Neural cell (in vitro differentiated cells): Measurements from ENCODE around the gene NKAIN2. TPM values are rescaled to one million over a fixed set of nuclear protein-coding genes. Genes with fewer than 3 reads are reported as not detected.
"Not testable (repeated sequence)": the region's sequence is repeated elsewhere in the genome, so short reads cannot be mapped to it uniquely, and the experiment has no call there.

Experiments used
- H2AFZ ChIP-seq: fragments of 200-600, 300-800 bp; sonication (generic), shearing (Covaris generic); 2 replicates; pipeline ENCODE4 v1.6.0; 2014; ENCODE audit warnings: low read depth, mild to moderate bottlenecking, antibody characterized with exemption, low read length, moderate library complexity
- H3F3A ChIP-seq: fragments of 200-600 bp; shearing (Covaris generic); 2 replicates; pipeline ENCODE4 v1.6.1; 2016; ENCODE audit warnings: mild to moderate bottlenecking, moderate library complexity, mixed read lengths, antibody characterized with exemption, low read length; ENCODE audit not compliant: insufficient read depth, poor library complexity, severe bottlenecking
- H3K27ac ChIP-seq: fragments of 200-600, 300-800 bp; sonication (generic), shearing (Covaris generic); 2 replicates; pipeline ENCODE4 v1.5.1; 2014; ENCODE audit warnings: mild to moderate bottlenecking, low read length, moderate library complexity
- H3K27me3 ChIP-seq: fragments of 300-800, 200-600 bp; sonication (generic), shearing (Covaris generic); 2 replicates; pipeline ENCODE4 v1.6.0; 2014; ENCODE audit warnings: mild to moderate bottlenecking, low read depth, low read length, moderate library complexity; ENCODE audit not compliant: insufficient read depth
- H3K36me3 ChIP-seq: fragments of 300-800, 200-600 bp; sonication (generic), shearing (Covaris generic); 2 replicates; pipeline ENCODE4 v1.5.1; 2014; ENCODE audit warnings: mild to moderate bottlenecking, antibody characterized with exemption, low read length, moderate library complexity; ENCODE audit not compliant: insufficient read depth
- H3K4me2 ChIP-seq: fragments of 300-800, 200-600 bp; sonication (generic), shearing (Covaris generic); 2 replicates; pipeline ENCODE4 v1.6.0; 2014; ENCODE audit warnings: mild to moderate bottlenecking, low read length
- H3K4me3 ChIP-seq: fragments of 300-800, 200-600 bp; sonication (generic), shearing (Covaris generic); 2 replicates; pipeline ENCODE4 v1.5.1; 2014; ENCODE audit warnings: mild to moderate bottlenecking, low read length, moderate library complexity
- H3K79me2 ChIP-seq: fragments of 200-600 bp; shearing (Covaris generic); replicated peaks from 2 replicates; pipeline ENCODE4 v1.6.0; 2014; ENCODE audit warnings: mild to moderate bottlenecking, low read length, moderate library complexity; ENCODE audit not compliant: insufficient read depth
- H3K9ac ChIP-seq: fragments of 300-800, 200-600 bp; sonication (generic), shearing (Covaris generic); 2 replicates; pipeline ENCODE4 v1.6.1; 2016; ENCODE audit warnings: mild to moderate bottlenecking, low read length, mixed read lengths
- H3K9me2 ChIP-seq: fragments of 200-600 bp; shearing (Covaris generic); 2 replicates; pipeline ENCODE4 v1.6.1; 2016; ENCODE audit warnings: mild to moderate bottlenecking, low read length, mixed read lengths; ENCODE audit not compliant: insufficient read depth
- H3K9me3 ChIP-seq: fragments of 200-600, 300-800 bp; sonication (generic), shearing (Covaris generic); 2 replicates; pipeline ENCODE4 v1.6.1; 2016; ENCODE audit warnings: mild to moderate bottlenecking, mixed run types, low read length, moderate library complexity, mixed read lengths
- H4K20me1 ChIP-seq: fragments of 200-600 bp; shearing (Covaris generic); 2 replicates; pipeline ENCODE4 v1.6.1; 2016; ENCODE audit warnings: mild to moderate bottlenecking, mixed run types; ENCODE audit not compliant: insufficient read depth
- EP300 ChIP-seq: fragments of 450-650 bp; conservative IDR thresholded peaks from 2 replicates; pipeline ENCODE4 v1.6.1; 2014; ENCODE audit warnings: antibody characterized with exemption, mild to moderate bottlenecking, moderate library complexity; ENCODE audit not compliant: poor library complexity, severe bottlenecking
- EZH2 ChIP-seq: fragments of 200-600, 300-800 bp; shearing (Covaris generic), sonication (generic); IDR thresholded peaks from 2 replicates; pipeline ENCODE4 v1.6.1; 2014; ENCODE audit warnings: antibody characterized with exemption, low read length, borderline replicate concordance, mild to moderate bottlenecking; ENCODE audit not compliant: insufficient read depth, poor library complexity, severe bottlenecking
- MXI1 ChIP-seq: fragments of 450-650 bp; conservative IDR thresholded peaks from 2 replicates; pipeline ENCODE4 v1.6.1; 2014; ENCODE audit warnings: antibody characterized with exemption, mild to moderate bottlenecking; ENCODE audit not compliant: poor library complexity, severe bottlenecking
- POLR2AphosphoS5 ChIP-seq: IDR thresholded peaks from 2 replicates; pipeline ENCODE4 v1.6.1; 2012
- RAD21 ChIP-seq: fragments of 450-650 bp; conservative IDR thresholded peaks from 2 replicates; pipeline ENCODE4 v1.6.1; 2014; ENCODE audit warnings: antibody characterized with exemption, mild to moderate bottlenecking, moderate library complexity
- SMC3 ChIP-seq: fragments of 450-650 bp; conservative IDR thresholded peaks from 2 replicates; pipeline ENCODE4 v1.6.1; 2014; ENCODE audit warnings: antibody characterized with exemption, mild to moderate bottlenecking, moderate library complexity; ENCODE audit not compliant: poor library complexity
- TAF1 ChIP-seq: IDR thresholded peaks from 2 replicates; pipeline ENCODE4 v1.6.1; 2012; ENCODE audit warnings: low read depth
- polyA plus RNA-seq: library from polyadenylated mRNA; depleted of rRNA; stranded (reverse); fragments of >200 nt; gene quantifications from 2 replicates; pipeline ENCODE4 v1.2.3, GENCODE V29; 2014
- TF ChIP-seq, protein P1 (sequence below): fragments of 450-650 bp; IDR thresholded peaks from 2 replicates; pipeline ENCODE4 v1.5.1; 2014; ENCODE audit warnings: antibody characterized with exemption, mild to moderate bottlenecking, moderate library complexity; ENCODE audit not compliant: poor library complexity, severe bottlenecking
- TF ChIP-seq, protein P2 (sequence below): IDR thresholded peaks from 2 replicates; pipeline ENCODE4 v1.6.1; 2012; ENCODE audit warnings: borderline replicate concordance

NKAIN2 gene
- polyA plus RNA-seq, 1 donor from 2014 or later, result 23.2 TPM

DNA sequence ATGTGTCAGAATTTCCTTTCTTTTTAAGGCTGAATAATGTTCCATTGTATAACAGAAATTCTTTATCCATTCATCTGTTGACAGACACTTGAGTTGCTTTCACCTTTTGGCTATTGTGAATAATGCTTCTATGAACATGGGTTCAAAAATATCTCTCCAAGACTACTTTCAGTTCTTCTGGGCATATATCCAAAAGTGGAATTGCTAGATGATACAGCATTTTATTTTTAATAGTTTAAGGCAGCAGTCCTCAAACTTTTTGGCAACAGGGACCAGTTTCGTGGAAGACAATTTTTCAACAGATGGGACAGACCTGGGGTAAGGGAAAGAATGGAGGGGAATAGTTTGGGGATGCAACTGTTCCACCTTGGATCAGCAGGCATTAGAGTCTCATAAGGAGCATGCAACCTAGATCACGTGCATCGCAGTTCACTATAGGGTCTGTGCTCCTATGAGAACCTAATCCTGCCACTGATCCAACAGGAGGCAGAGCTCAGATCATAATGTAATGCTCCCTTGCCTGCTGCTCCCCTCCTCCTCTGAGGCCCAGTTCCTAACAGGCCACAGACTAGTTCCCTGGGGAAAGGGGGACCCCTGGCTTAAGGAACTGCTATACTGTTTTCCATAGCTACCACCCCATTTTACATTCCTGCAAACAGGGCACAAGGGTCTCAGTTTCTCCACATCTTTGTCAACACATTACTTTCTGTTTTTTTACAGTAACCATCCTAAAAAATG, 918.6 kb downstream of the NKAIN2 start:
- H2AFZ ChIP-seq, result no peak overlapping the region
- no peak overlapping the region for H3K9ac ChIP-seq
- H3K9me3 ChIP-seq, result no peaks in the 10 kb centered on the region
- no peaks in the 10 kb centered on the region for H3K9me2 ChIP-seq
- no peak overlapping the region for H3K27ac ChIP-seq
- no peaks in the 10 kb centered on the region for H4K20me1 ChIP-seq
- no peak overlapping the region for H3K4me2 ChIP-seq
- no peaks in the 10 kb centered on the region for H3K36me3 ChIP-seq
- no peaks in the 10 kb centered on the region for H3F3A ChIP-seq
- no peak overlapping the region for H3K4me3 ChIP-seq
- no peaks in the 10 kb centered on the region for H3K79me2 ChIP-seq
- H3K27me3 ChIP-seq, result no peaks in the 10 kb centered on the region
- no peak for TF ChIP-seq SMC3
- no peak for TF ChIP-seq MXI1

DNA sequence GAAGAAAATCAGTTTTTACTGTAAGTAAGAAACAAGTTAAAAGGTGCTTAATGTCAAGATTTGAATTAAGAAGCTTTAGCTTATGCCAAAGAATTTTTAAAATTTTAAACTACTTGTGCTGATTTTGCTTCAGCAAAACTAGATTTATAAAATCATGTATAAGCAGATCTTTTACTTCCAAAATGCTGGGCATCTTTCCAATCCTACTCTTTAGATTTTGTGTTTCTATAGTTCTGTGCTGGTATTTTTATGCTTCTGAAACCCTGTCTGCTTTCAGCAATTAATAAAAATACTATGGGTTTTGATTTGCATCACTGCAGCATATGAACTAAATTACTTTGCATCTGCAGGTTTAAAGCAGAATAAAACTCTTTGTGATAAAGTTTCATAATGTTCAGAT, 920.0 kb downstream of the NKAIN2 start:
- no peaks in the 10 kb centered on the region for H4K20me1 ChIP-seq
- no peaks in the 10 kb centered on the region for H3K9me2 ChIP-seq
- H2AFZ ChIP-seq, result no peak overlapping the region
- H3F3A ChIP-seq, result no peaks in the 10 kb centered on the region
- no peak overlapping the region for H3K4me3 ChIP-seq
- H3K79me2 ChIP-seq, result no peaks in the 10 kb centered on the region
- no peak overlapping the region for H3K4me2 ChIP-seq
- H3K27ac ChIP-seq, result no peak overlapping the region
- H3K9me3 ChIP-seq, result no peaks in the 10 kb centered on the region
- no peaks in the 10 kb centered on the region for H3K27me3 ChIP-seq
- H3K36me3 ChIP-seq, result no peaks in the 10 kb centered on the region
- TF ChIP-seq MXI1 (no peak), EZH2 (no peak), TAF1 (no peak), POLR2AphosphoS5 (no peak), SMC3 (no peak), RAD21 (no peak), EP300 (no peak)
- TF ChIP-seq, protein P1, sequence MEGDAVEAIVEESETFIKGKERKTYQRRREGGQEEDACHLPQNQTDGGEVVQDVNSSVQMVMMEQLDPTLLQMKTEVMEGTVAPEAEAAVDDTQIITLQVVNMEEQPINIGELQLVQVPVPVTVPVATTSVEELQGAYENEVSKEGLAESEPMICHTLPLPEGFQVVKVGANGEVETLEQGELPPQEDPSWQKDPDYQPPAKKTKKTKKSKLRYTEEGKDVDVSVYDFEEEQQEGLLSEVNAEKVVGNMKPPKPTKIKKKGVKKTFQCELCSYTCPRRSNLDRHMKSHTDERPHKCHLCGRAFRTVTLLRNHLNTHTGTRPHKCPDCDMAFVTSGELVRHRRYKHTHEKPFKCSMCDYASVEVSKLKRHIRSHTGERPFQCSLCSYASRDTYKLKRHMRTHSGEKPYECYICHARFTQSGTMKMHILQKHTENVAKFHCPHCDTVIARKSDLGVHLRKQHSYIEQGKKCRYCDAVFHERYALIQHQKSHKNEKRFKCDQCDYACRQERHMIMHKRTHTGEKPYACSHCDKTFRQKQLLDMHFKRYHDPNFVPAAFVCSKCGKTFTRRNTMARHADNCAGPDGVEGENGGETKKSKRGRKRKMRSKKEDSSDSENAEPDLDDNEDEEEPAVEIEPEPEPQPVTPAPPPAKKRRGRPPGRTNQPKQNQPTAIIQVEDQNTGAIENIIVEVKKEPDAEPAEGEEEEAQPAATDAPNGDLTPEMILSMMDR, result no peak
- TF ChIP-seq, protein P2, sequence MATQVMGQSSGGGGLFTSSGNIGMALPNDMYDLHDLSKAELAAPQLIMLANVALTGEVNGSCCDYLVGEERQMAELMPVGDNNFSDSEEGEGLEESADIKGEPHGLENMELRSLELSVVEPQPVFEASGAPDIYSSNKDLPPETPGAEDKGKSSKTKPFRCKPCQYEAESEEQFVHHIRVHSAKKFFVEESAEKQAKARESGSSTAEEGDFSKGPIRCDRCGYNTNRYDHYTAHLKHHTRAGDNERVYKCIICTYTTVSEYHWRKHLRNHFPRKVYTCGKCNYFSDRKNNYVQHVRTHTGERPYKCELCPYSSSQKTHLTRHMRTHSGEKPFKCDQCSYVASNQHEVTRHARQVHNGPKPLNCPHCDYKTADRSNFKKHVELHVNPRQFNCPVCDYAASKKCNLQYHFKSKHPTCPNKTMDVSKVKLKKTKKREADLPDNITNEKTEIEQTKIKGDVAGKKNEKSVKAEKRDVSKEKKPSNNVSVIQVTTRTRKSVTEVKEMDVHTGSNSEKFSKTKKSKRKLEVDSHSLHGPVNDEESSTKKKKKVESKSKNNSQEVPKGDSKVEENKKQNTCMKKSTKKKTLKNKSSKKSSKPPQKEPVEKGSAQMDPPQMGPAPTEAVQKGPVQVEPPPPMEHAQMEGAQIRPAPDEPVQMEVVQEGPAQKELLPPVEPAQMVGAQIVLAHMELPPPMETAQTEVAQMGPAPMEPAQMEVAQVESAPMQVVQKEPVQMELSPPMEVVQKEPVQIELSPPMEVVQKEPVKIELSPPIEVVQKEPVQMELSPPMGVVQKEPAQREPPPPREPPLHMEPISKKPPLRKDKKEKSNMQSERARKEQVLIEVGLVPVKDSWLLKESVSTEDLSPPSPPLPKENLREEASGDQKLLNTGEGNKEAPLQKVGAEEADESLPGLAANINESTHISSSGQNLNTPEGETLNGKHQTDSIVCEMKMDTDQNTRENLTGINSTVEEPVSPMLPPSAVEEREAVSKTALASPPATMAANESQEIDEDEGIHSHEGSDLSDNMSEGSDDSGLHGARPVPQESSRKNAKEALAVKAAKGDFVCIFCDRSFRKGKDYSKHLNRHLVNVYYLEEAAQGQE, result no peak
- no peak overlapping the region for H3K9ac ChIP-seq

DNA sequence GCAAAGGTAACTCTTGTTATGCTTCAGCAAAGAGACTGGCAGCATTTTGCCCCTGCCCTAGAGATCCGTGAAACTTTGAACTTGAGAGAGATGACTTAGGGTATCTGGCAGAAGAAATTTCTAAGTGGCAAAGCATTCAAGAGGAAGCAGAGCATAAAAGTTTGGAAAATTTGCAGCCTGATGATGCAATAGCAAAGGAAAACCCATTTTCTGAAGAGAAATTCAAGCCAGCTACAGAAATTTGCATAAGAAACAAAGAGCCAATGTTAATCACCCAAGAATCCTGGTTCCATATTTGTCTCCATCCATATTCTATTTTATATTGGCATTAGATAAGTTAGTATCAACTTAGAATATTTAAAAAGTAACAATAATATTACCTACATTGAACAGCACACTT, 934.1 kb downstream of the NKAIN2 start:
- H2AFZ ChIP-seq, H3K36me3 ChIP-seq: not testable (repeated sequence)

More for the DNA sequence above, 934.1 kb downstream of the NKAIN2 start:
- H3K4me2 ChIP-seq, H3K4me3 ChIP-seq, H3K27ac ChIP-seq, H4K20me1 ChIP-seq, H3K9ac ChIP-seq, H3K27me3 ChIP-seq, H3K9me2 ChIP-seq, H3K9me3 ChIP-seq, H3K79me2 ChIP-seq, H3F3A ChIP-seq: not testable (repeated sequence)
